Neural cell (in vitro differentiated cells): ENCODE measurements around the gene DSG3. TPM values are rescaled to one million over a fixed set of nuclear protein-coding genes. Genes with fewer than 3 reads are reported as not detected.

Source experiments
- H2AFZ ChIP-seq: fragments of 200-600, 300-800 bp; sonication (generic), shearing (Covaris generic); 2 replicates; pipeline ENCODE4 v1.6.0; 2014; ENCODE audit warnings: low read depth, mild to moderate bottlenecking, antibody characterized with exemption, low read length, moderate library complexity
- H3F3A ChIP-seq: fragments of 200-600 bp; shearing (Covaris generic); 2 replicates; pipeline ENCODE4 v1.6.1; 2016; ENCODE audit warnings: mild to moderate bottlenecking, moderate library complexity, mixed read lengths, antibody characterized with exemption, low read length; ENCODE audit not compliant: insufficient read depth, poor library complexity, severe bottlenecking
- H3K27ac ChIP-seq: fragments of 200-600, 300-800 bp; sonication (generic), shearing (Covaris generic); 2 replicates; pipeline ENCODE4 v1.5.1; 2014; ENCODE audit warnings: mild to moderate bottlenecking, low read length, moderate library complexity
- H3K27me3 ChIP-seq: fragments of 300-800, 200-600 bp; sonication (generic), shearing (Covaris generic); 2 replicates; pipeline ENCODE4 v1.6.0; 2014; ENCODE audit warnings: mild to moderate bottlenecking, low read depth, low read length, moderate library complexity; ENCODE audit not compliant: insufficient read depth
- H3K36me3 ChIP-seq: fragments of 300-800, 200-600 bp; sonication (generic), shearing (Covaris generic); 2 replicates; pipeline ENCODE4 v1.5.1; 2014; ENCODE audit warnings: mild to moderate bottlenecking, antibody characterized with exemption, low read length, moderate library complexity; ENCODE audit not compliant: insufficient read depth
- H3K4me2 ChIP-seq: fragments of 300-800, 200-600 bp; sonication (generic), shearing (Covaris generic); 2 replicates; pipeline ENCODE4 v1.6.0; 2014; ENCODE audit warnings: mild to moderate bottlenecking, low read length
- H3K4me3 ChIP-seq: fragments of 300-800, 200-600 bp; sonication (generic), shearing (Covaris generic); 2 replicates; pipeline ENCODE4 v1.5.1; 2014; ENCODE audit warnings: mild to moderate bottlenecking, low read length, moderate library complexity
- H3K79me2 ChIP-seq: fragments of 200-600 bp; shearing (Covaris generic); replicated peaks from 2 replicates; pipeline ENCODE4 v1.6.0; 2014; ENCODE audit warnings: mild to moderate bottlenecking, low read length, moderate library complexity; ENCODE audit not compliant: insufficient read depth
- H3K9ac ChIP-seq: fragments of 300-800, 200-600 bp; sonication (generic), shearing (Covaris generic); 2 replicates; pipeline ENCODE4 v1.6.1; 2016; ENCODE audit warnings: mild to moderate bottlenecking, low read length, mixed read lengths
- H3K9me2 ChIP-seq: fragments of 200-600 bp; shearing (Covaris generic); 2 replicates; pipeline ENCODE4 v1.6.1; 2016; ENCODE audit warnings: mild to moderate bottlenecking, low read length, mixed read lengths; ENCODE audit not compliant: insufficient read depth
- H3K9me3 ChIP-seq: fragments of 200-600, 300-800 bp; sonication (generic), shearing (Covaris generic); 2 replicates; pipeline ENCODE4 v1.6.1; 2016; ENCODE audit warnings: mild to moderate bottlenecking, mixed run types, low read length, moderate library complexity, mixed read lengths
- H4K20me1 ChIP-seq: fragments of 200-600 bp; shearing (Covaris generic); 2 replicates; pipeline ENCODE4 v1.6.1; 2016; ENCODE audit warnings: mild to moderate bottlenecking, mixed run types; ENCODE audit not compliant: insufficient read depth
- CTCF ChIP-seq: fragments of 450-650 bp; IDR thresholded peaks from 2 replicates; pipeline ENCODE4 v1.5.1; 2014; ENCODE audit warnings: antibody characterized with exemption, mild to moderate bottlenecking, moderate library complexity; ENCODE audit not compliant: poor library complexity, severe bottlenecking
- EP300 ChIP-seq: fragments of 450-650 bp; conservative IDR thresholded peaks from 2 replicates; pipeline ENCODE4 v1.6.1; 2014; ENCODE audit warnings: antibody characterized with exemption, mild to moderate bottlenecking, moderate library complexity; ENCODE audit not compliant: poor library complexity, severe bottlenecking
- EZH2 ChIP-seq: fragments of 200-600, 300-800 bp; shearing (Covaris generic), sonication (generic); IDR thresholded peaks from 2 replicates; pipeline ENCODE4 v1.6.1; 2014; ENCODE audit warnings: antibody characterized with exemption, low read length, borderline replicate concordance, mild to moderate bottlenecking; ENCODE audit not compliant: insufficient read depth, poor library complexity, severe bottlenecking
- MXI1 ChIP-seq: fragments of 450-650 bp; conservative IDR thresholded peaks from 2 replicates; pipeline ENCODE4 v1.6.1; 2014; ENCODE audit warnings: antibody characterized with exemption, mild to moderate bottlenecking; ENCODE audit not compliant: poor library complexity, severe bottlenecking
- POLR2AphosphoS5 ChIP-seq: IDR thresholded peaks from 2 replicates; pipeline ENCODE4 v1.6.1; 2012
- RAD21 ChIP-seq: fragments of 450-650 bp; conservative IDR thresholded peaks from 2 replicates; pipeline ENCODE4 v1.6.1; 2014; ENCODE audit warnings: antibody characterized with exemption, mild to moderate bottlenecking, moderate library complexity
- REST ChIP-seq: IDR thresholded peaks from 2 replicates; pipeline ENCODE4 v1.6.1; 2012; ENCODE audit warnings: borderline replicate concordance
- SMC3 ChIP-seq: fragments of 450-650 bp; conservative IDR thresholded peaks from 2 replicates; pipeline ENCODE4 v1.6.1; 2014; ENCODE audit warnings: antibody characterized with exemption, mild to moderate bottlenecking, moderate library complexity; ENCODE audit not compliant: poor library complexity
- TAF1 ChIP-seq: IDR thresholded peaks from 2 replicates; pipeline ENCODE4 v1.6.1; 2012; ENCODE audit warnings: low read depth
- polyA plus RNA-seq: library from polyadenylated mRNA; depleted of rRNA; stranded (reverse); fragments of >200 nt; gene quantifications from 2 replicates; pipeline ENCODE4 v1.2.3, GENCODE V29; 2014

Gene DSG3
- polyA plus RNA-seq, 1 donor from 2014 or later = not detected

- Histone ChIP-seq H3K9me2 (no peaks in the 10 kb centered on the region), H3K4me2 (no peak overlapping the region), H3K27ac (no peak overlapping the region), H3K9me3 (no peaks in the 10 kb centered on the region), H3K36me3 (no peaks in the 10 kb centered on the region), H3F3A (no peaks in the 10 kb centered on the region), H3K79me2 (no peaks in the 10 kb centered on the region), H3K4me3 (no peak overlapping the region), H3K27me3 (no peaks in the 10 kb centered on the region), H2AFZ (no peak overlapping the region), H4K20me1 (no peaks in the 10 kb centered on the region), H3K9ac (no peak overlapping the region)
- no peak for TF ChIP-seq CTCF
- no peak for TF ChIP-seq EP300
- TF ChIP-seq REST = no peak
- no peak for TF ChIP-seq POLR2AphosphoS5
- no peak for TF ChIP-seq TAF1
- no peak for TF ChIP-seq MXI1
- TF ChIP-seq RAD21 = no peak
- TF ChIP-seq SMC3 = no peak
- no peak for TF ChIP-seq EZH2
Measured at GRCh38 chr18:31430554-31430953, 17.0 kb upstream of the DSG3 start.

- H2AFZ ChIP-seq = no peak overlapping the region
- H4K20me1 ChIP-seq = no peaks in the 10 kb centered on the region
- H3F3A ChIP-seq = no peaks in the 10 kb centered on the region
- no peaks in the 10 kb centered on the region for H3K79me2 ChIP-seq
- no peak overlapping the region for H3K27ac ChIP-seq
- H3K27me3 ChIP-seq = no peaks in the 10 kb centered on the region
- H3K4me2 ChIP-seq = no peak overlapping the region
- H3K36me3 ChIP-seq = no peaks in the 10 kb centered on the region
- H3K9ac ChIP-seq = no peak overlapping the region
- H3K4me3 ChIP-seq = no peak overlapping the region
- no peak for TF ChIP-seq RAD21
- TF ChIP-seq REST = no peak
- no peak for TF ChIP-seq EZH2
- TF ChIP-seq POLR2AphosphoS5 = no peak
- TF ChIP-seq EP300 = no peak
- no peak for TF ChIP-seq MXI1
- TF ChIP-seq CTCF = no peak
- TF ChIP-seq TAF1 = no peak
- no peak for TF ChIP-seq SMC3
- H3K9me2 ChIP-seq = no peaks in the 10 kb centered on the region
- no peaks in the 10 kb centered on the region for H3K9me3 ChIP-seq
Measured at GRCh38 chr18:31432316-31432715, 15.2 kb upstream of the DSG3 start.
